SU-DHL-6 (cell line): ENCODE data around the gene DST.

Experiments used
- H2AFZ ChIP-seq: fragments of 200-600 bp; sonication (generic); 2 replicates; pipeline ENCODE4 v1.6.1; 2014; ENCODE audit warnings: low read depth, mild to moderate bottlenecking, moderate library complexity, mixed read lengths, antibody characterized with exemption, low read length; ENCODE audit not compliant: severe bottlenecking
- H3F3A ChIP-seq: fragments of 200-600 bp; shearing (Covaris generic); 2 replicates; pipeline ENCODE4 v1.6.0; 2016; ENCODE audit warnings: antibody characterized with exemption, mild to moderate bottlenecking; ENCODE audit not compliant: insufficient read depth
- H3K27ac ChIP-seq: fragments of 200-600 bp; sonication (generic); 2 replicates; pipeline ENCODE4 v1.5.1; 2016; ENCODE audit warnings: low read depth, mild to moderate bottlenecking, low read length, moderate library complexity, mixed read lengths
- H3K27me3 ChIP-seq: fragments of 200-600 bp; sonication (generic), shearing (Covaris generic); 2 replicates; pipeline ENCODE4 v1.6.0; 2014; ENCODE audit warnings: mild to moderate bottlenecking, low read length
- H3K36me3 ChIP-seq: fragments of 200-600 bp; sonication (generic); 2 replicates; pipeline ENCODE4 v1.6.1; 2014; ENCODE audit warnings: mild to moderate bottlenecking, low read length, mixed read lengths
- H3K4me2 ChIP-seq: fragments of 300-600, 200-600 bp; shearing (Covaris generic), sonication (generic); 2 replicates; pipeline ENCODE4 v1.6.0; 2014; ENCODE audit warnings: low read length, low read depth, mild to moderate bottlenecking; ENCODE audit not compliant: poor library complexity, severe bottlenecking
- H3K4me3 ChIP-seq: fragments of 200-600 bp; sonication (generic); 2 replicates; pipeline ENCODE4 v1.5.1; 2014; ENCODE audit warnings: antibody characterized with exemption, low read length, mild to moderate bottlenecking, mixed read lengths; ENCODE audit not compliant: insufficient read depth, poor library complexity, severe bottlenecking
- H3K79me2 ChIP-seq: fragments of 200-600 bp; sonication (generic); 2 replicates; pipeline ENCODE4 v1.6.1; 2014; ENCODE audit warnings: mild to moderate bottlenecking, low read length, moderate library complexity; ENCODE audit not compliant: insufficient read depth
- H3K9ac ChIP-seq: fragments of 200-600 bp; sonication (generic); 2 replicates; pipeline ENCODE4 v1.7.0; 2014; ENCODE audit warnings: mild to moderate bottlenecking, low read length
- H3K9me2 ChIP-seq: fragments of 200-600 bp; sonication (generic); replicated peaks from 2 replicates; pipeline ENCODE4 v1.6.1; 2014; ENCODE audit warnings: low read length; ENCODE audit not compliant: insufficient read depth
- H3K9me3 ChIP-seq: fragments of 200-600 bp; sonication (generic); 2 replicates; pipeline ENCODE4 v1.6.1; 2014; ENCODE audit warnings: low read length, mixed read lengths; ENCODE audit not compliant: insufficient read depth
- H4K20me1 ChIP-seq: fragments of 200-600 bp; sonication (generic); 2 replicates; pipeline ENCODE4 v1.6.1; 2014; ENCODE audit warnings: low read depth, mild to moderate bottlenecking, antibody characterized with exemption, low read length, moderate library complexity, mixed read lengths
- CTCF ChIP-seq: fragments of 200-600 bp; sonication (generic); IDR thresholded peaks from one replicate; pipeline ENCODE4 v1.5.1; 2017; ENCODE audit warnings: antibody characterized with exemption, mild to moderate bottlenecking, low read length, moderate library complexity; ENCODE audit not compliant: insufficient read depth, poor library complexity, severe bottlenecking
- EZH2phosphoT487 ChIP-seq: fragments of 200-600 bp; sonication (generic), shearing (Covaris generic); conservative IDR thresholded peaks from 2 replicates; pipeline ENCODE4 v1.6.1; 2018; ENCODE audit warnings: mild to moderate bottlenecking, antibody characterized with exemption, low read length, moderate library complexity, mixed read lengths

The DST gene

GRCh38 chr6:56688521-56688920 lies 45.8 kb upstream of the DST start:
- H3K4me2 ChIP-seq: no peak overlapping the region

GRCh38 chr6:56687551-56687950 lies 44.9 kb upstream of the DST start:
- Histone ChIP-seq H4K20me1 (no peaks in the 10 kb centered on the region), H3F3A (no peaks in the 10 kb centered on the region), H3K27me3 (no peaks in the 10 kb centered on the region), H3K4me3 (no peak overlapping the region), H3K27ac (no peak overlapping the region), H3K9me3 (no peaks in the 10 kb centered on the region), H3K9ac (no peak overlapping the region), H2AFZ (no peak overlapping the region), H3K79me2 (no peaks in the 10 kb centered on the region), H3K9me2 (no peaks in the 10 kb centered on the region), H3K4me2 (no peak overlapping the region), H3K36me3 (no peaks in the 10 kb centered on the region)
- TF ChIP-seq CTCF: no peak
- TF ChIP-seq EZH2phosphoT487: no peak

More at GRCh38 chr6:56688521-56688920, 45.8 kb upstream of the DST start:
- Histone ChIP-seq H3K4me3 (no peak overlapping the region), H3F3A (no peaks in the 10 kb centered on the region), H2AFZ (no peak overlapping the region), H3K27ac (no peak overlapping the region), H3K79me2 (no peaks in the 10 kb centered on the region), H3K36me3 (no peaks in the 10 kb centered on the region), H3K9me3 (no peaks in the 10 kb centered on the region), H3K9ac (no peak overlapping the region), H3K27me3 (no peaks in the 10 kb centered on the region), H3K9me2 (no peaks in the 10 kb centered on the region), H4K20me1 (no peaks in the 10 kb centered on the region)
- TF ChIP-seq CTCF (no peak), EZH2phosphoT487 (no peak)

DNA sequence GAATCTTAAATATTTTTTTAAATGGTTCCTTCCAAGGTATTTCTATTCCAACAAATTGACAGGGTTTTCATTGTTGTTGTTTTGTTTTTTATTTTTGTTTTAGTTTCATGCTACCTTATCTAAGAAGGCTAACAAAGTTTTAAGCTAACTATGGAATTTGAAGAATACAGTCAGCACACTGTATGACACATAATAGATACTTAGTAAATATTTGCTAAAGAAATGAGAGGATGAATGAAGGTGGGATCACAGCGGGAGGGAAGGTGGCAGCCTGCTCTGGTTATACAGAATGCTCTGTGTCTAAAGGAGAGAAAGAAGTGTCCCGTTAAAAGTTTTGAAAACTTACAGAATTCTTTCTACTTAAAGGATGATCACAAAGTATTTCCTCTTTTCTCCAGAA lies 43.7 kb upstream of the DST start:
- Histone ChIP-seq H3K9me2 (no peaks in the 10 kb centered on the region), H3K4me2 (no peak overlapping the region), H3K79me2 (no peaks in the 10 kb centered on the region), H2AFZ (no peak overlapping the region), H3K4me3 (no peak overlapping the region), H4K20me1 (no peaks in the 10 kb centered on the region), H3K27me3 (no peaks in the 10 kb centered on the region), H3K9me3 (no peaks in the 10 kb centered on the region), H3K27ac (no peak overlapping the region), H3K36me3 (no peaks in the 10 kb centered on the region), H3F3A (no peaks in the 10 kb centered on the region), H3K9ac (no peak overlapping the region)
- TF ChIP-seq EZH2phosphoT487: no peak

- no peaks in the 10 kb centered on the region for H4K20me1 ChIP-seq
- H3K9me3 ChIP-seq: no peaks in the 10 kb centered on the region
- no peak for TF ChIP-seq CTCF
- TF ChIP-seq EZH2phosphoT487: no peak
- no peak overlapping the region for H2AFZ ChIP-seq
- H3K79me2 ChIP-seq: no peaks in the 10 kb centered on the region
- no peaks in the 10 kb centered on the region for H3K36me3 ChIP-seq
- no peak overlapping the region for H3K9ac ChIP-seq
- no peak overlapping the region for H3K27ac ChIP-seq
- H3K9me2 ChIP-seq: no peaks in the 10 kb centered on the region
- no peak overlapping the region for H3K4me2 ChIP-seq
- H3F3A ChIP-seq: no peaks in the 10 kb centered on the region
- H3K4me3 ChIP-seq: no peak overlapping the region
- H3K27me3 ChIP-seq: no peaks in the 10 kb centered on the region
Measured at GRCh38 chr6:56685994-56686393, 43.3 kb upstream of the DST start.
